Measurements from ENCODE around the gene RND1.

The RND1 gene

GRCh38 chr12:48827026-48827425 lies 38.6 kb downstream of the RND1 start:
- DNase-seq = no peak

DNA sequence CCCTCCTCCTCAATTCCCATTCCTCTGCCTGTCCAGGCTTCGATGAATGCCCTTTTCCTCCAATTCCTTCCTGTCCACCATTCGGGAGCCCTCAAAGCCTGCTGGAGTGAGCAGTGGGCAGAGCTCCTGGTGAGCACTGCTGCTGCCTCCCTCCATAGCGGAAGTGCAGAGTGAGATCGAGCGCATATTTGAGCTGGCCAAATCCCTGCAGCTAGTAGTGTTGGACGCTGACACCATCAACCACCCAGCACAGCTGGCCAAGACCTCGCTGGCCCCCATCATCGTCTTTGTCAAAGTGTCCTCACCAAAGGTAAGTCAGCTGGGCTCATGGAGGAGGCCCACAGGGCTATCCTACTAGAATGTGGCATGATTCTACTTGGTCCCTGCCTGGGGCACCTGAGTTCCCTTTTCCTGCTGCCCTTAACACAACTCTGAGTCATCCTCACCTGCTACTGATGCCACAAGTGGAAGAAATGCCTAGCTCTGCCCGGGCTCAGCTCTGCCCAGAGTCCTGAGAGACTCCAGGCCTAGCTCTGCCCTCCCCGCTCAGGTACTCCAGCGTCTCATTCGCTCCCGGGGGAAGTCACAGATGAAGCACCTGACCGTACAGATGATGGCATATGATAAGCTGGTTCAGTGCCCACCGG lies 39.3 kb downstream of the RND1 start:
- no peak for DNase-seq

GRCh38 chr12:48824905-48825304 lies 40.8 kb downstream of the RND1 start:
- no peak for DNase-seq

GRCh38 chr12:48824112-48824511 lies 41.6 kb downstream of the RND1 start:
- no peak for DNase-seq

DNA sequence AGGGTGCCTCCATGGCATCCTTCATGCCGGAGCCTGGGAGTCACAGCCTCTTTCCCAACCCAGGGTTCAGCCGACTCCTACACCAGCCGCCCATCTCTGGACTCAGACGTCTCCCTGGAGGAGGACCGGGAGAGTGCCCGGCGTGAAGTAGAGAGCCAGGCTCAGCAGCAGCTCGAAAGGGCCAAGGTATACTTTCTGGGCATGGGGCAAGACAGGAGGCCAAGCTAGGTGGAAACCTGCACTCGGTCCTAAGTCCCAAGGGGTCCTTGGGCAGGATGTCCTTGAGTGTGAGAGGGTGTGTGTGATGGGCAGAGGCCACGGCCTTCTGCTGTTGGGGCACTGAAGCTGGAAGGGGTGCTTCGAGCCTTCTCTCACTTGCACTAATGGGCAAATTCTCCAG lies 42.4 kb downstream of the RND1 start:
- no peak for DNase-seq

DNA sequence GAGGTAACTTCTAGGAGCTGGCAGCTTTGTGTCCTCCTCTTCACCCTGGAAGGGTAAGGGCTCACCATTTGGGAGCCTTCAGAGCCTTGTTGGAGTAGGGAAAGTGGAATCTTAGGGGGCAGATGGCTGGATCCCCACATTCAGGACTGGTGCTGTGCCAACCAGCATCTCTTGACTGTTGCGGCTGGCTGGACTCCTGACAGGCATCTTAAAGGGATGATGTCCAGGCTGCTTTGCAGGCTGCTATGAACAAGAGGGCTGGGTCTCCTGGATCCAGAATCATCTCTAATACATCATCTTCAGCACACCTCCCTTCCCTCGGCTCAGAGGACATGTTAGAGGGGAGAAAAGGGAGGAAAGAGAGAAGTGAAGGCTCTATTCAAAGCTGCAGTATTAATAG lies 43.0 kb downstream of the RND1 start:
- DNase-seq = no peak

DNA sequence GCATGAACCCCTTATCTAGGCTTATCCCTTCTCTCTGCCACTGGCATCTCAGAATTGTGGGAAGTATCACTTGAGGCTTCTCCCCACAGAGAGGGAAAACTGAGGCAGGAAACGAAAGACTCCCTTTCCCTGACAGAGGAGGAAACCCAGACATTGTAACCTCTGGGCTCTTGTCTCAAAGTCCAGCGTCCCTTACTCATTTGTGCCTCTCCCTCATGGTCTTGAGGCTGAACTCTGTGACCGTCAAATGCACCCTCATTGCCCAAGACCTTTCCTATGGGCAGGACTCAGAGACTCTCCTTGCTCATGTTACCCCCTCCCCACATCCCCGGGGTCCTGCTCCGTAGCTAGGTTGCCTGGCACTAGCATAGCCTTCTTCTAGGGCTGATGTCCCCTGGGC lies 43.5 kb downstream of the RND1 start:
- no peak for DNase-seq

- DNase-seq = no peak
Observed at GRCh38 chr12:48819986-48820725, 45.5 kb downstream of the RND1 start.

DNA sequence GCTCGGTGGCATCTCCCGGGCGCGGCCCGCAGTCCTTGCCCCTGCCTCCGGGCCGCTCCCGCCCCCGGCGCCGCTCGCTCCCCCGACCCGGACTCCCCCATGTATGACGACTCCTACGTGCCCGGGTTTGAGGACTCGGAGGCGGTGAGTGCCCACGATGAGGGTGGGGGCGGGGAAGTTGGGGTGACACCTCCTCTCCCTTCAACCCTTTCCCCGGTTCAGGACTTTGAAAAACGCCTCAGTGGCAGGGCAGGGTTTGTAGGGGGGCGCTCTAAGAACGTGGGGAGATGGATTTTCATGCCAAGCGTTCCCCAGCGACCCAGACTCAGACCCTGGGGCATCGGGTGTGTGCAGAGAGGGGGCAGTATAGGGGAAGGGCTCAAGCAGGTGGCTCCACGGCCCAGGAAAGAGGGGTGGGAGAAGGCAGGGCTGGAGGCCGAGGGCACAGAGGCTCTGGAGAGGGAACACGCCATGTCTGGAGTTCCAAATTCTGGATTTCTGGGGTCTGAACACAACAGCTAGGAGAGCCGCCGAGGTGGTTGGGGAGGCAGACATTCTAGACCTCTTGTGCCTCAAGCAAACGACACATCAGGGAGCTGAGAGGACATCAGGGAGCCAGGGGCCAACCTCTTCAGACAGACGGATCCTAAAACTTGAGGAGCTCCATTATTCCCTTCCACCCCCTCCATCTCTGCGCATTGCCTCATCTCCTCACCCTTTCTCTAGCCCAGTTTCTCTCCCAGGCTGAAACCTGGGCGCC lies 46.7 kb downstream of the RND1 start:
- peak; percentile 53 for DNase-seq

GRCh38 chr12:48817873-48818830 lies 47.5 kb downstream of the RND1 start, which contains the start of gene CACNB3:
CACNB3 (plus strand) TSS chr12:48818496; CDS start chr12:48818930, 434 bp downstream.
- DNase-seq = peak; percentile 71

DNA sequence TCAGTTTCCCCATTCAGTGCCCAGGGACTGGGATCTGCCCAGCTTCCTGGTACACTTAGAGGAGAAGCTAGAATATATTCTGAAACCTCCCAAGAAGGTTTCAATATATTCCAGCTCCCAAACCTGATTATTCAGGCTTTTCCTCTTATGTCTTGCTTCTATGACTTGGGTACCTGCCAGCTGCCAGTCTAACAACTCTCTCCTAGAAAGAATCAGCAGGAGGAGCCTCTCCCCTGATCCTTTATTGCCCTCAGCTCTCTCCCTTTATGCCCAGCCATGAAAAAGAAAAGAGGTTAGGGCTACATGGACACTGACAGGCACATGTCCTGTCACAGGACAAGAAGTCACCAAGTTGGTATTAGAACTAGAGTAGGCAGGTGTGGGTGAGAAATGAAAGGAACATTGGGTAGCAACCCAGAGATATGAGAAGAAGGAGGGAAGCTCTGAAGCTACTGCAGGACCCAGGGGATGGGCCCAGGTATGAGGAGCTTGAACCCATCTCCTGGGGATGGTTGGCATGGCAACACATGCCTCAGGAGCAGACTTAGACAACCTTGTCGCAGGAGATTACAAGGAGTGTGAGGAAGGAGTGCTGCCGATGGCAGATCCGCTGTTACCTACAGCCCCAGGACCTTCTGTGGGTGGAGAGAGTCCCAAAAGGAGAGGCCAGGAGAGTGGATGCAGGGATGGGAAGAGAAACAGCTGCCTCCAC lies 49.4 kb downstream of the RND1 start:
- no peak for DNase-seq

- peak; percentile 27 for DNase-seq
Observed at GRCh38 chr12:48815126-48816110, 50.3 kb downstream of the RND1 start.

DNA sequence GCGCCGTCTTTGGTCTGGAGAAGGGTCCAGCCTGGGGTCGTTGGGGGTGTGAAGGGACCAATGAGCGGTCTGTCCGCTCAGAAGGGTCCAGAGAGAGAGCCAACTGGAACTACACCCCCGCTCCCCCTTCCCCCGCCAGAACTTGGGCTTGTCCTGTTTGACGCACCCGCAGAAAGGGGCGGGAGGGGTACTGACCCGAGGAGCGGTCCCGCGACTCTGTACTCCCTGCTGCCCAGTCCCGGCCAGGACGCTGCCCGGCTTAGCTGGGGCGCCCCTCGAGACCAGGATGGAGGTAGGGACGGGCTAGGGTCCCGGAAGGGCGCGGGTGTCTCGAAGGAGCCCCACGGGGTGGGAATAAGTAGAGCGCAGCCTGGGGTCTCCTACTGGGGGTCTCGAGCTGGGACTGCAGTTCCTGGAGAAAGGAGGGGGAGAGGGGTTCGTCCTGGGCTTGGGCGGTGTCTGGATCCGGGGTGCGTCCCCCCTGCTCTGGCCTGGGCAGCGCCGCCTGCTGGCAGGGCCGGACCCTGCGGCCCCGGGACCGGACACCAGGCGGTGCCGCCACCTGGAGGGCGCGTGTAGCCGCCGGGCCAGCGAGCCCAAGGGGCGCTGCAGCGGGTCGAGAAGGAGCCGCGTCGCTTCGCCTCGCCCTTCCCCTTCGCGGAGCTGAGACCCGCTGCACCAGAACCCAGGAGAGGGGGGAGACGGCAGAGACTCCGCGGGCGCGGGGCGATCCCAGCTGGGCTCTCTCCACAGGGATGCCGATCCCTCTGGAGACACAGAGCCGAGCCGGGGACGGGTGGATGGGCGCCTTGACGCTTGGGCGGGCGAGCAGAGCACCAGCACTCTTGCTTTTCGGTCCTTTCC lies 51.2 kb downstream of the RND1 start:
- DNase-seq = peak; percentile 77

DNA sequence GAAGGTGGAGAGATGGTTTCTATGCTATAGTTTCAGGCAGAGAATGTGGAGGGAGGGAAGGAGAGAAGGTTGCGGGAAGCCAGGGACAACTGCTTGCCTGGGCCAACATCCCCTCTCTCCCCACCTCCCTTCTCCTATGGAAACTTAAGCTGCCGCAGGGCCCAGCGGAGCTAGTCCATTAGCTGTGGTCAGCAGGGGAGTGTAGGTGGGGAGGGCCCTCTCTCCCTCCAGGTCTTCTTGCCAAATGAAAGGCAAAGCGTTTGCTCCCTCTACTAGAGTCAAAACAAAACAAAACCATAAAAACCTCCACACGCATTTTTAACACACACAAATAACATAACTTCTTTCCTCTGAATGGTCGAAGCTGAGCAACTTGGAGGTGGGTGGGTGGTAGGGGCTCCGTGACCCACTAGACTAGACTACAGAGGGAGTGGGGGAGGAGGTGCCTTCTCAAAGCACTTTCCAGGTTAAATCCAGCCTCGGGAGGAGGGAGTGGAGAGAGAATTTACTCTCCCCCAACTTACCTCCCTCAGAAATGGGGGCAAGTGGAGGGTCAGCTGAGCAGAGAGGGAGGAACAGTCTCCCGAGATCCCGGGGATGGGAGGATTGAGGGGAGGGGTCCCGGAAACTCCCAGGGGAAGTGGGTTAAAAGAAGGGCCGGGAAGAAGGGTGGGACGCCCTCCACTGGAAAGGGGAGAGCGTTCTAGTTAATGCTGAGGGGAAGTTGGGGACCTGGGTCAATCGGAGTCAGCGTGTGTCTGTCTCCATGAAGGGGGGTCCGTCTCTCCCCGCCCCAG lies 52.0 kb downstream of the RND1 start:
- DNase-seq = no peak

- DNase-seq = no peak
Observed at GRCh38 chr12:48812389-48812788, 53.3 kb downstream of the RND1 start.

- no peak for DNase-seq
Observed at GRCh38 chr12:48811437-48812090, 54.1 kb downstream of the RND1 start.

DNA sequence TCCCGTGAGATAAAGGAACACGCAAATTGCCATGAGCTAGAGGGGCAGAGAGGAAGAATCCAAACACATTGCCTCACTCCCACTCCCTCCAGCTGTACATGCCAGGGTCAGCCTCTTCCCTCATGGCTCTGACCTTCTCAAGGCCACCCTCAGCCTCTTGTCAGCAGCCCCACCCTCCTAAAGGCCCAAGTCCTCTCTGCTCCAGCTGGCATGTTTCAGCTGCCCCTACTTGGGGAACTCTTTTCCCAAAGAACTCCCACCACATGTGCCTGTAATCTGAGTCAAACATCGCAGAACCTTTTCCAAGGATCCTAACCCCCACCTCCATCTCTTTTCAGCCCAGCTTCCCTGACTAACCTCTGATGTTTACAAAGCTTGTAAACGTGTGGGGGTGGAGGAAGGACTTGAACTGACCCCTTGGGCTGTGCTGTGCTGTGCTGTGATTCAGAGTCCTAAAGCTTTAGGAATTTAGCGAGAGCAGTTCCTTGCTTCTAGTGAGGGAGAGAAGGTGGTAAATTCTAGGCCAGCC lies 54.7 kb downstream of the RND1 start:
- no peak for DNase-seq

- DNase-seq = no peak
Observed at GRCh38 chr12:48807981-48808380, 57.7 kb downstream of the RND1 start.
